HG02759 (cell line): ENCODE measurements around the gene PGS1.
"Not testable (repeated sequence)": the region's sequence is repeated elsewhere in the genome, so short reads cannot be mapped to it uniquely, and the experiment has no call there.

Experiments used
- ATAC-seq: cut with Tn5 transposase; IDR thresholded peaks from one replicate; pipeline ENCODE4 v1.9.1; 2021; ENCODE audit warnings: mild to moderate bottlenecking, moderate library complexity; ENCODE audit not compliant: unreplicated experiment

PGS1 gene

GRCh38 chr17:78441271-78441971 is 63.0 kb downstream of the PGS1 start:
- no peak for ATAC-seq

- ATAC-seq: no peak
These were observed 64.3 kb downstream of the PGS1 start for GRCh38 chr17:78442648-78443218.

- ATAC-seq: no peak
These were observed 65.9 kb downstream of the PGS1 start for GRCh38 chr17:78444392-78444791.

- ATAC-seq: no peak
These were observed 68.4 kb downstream of the PGS1 start for GRCh38 chr17:78446833-78447232.

- no peak for ATAC-seq
These were observed 70.0 kb downstream of the PGS1 start for GRCh38 chr17:78448356-78448993.

GRCh38 chr17:78449983-78450595 is 71.6 kb downstream of the PGS1 start:
- ATAC-seq: no peak

- no peak for ATAC-seq
These were observed 72.4 kb downstream of the PGS1 start for GRCh38 chr17:78450696-78451345.

- ATAC-seq: no peak
These were observed 73.3 kb downstream of the PGS1 start for GRCh38 chr17:78451753-78452152.

GRCh38 chr17:78454346-78454745 is 75.9 kb downstream of the PGS1 start:
- ATAC-seq: no peak

GRCh38 chr17:78458091-78458490 is 79.6 kb downstream of the PGS1 start:
- no peak for ATAC-seq

- ATAC-seq: no peak
These were observed 80.4 kb downstream of the PGS1 start for GRCh38 chr17:78458736-78459335.

GRCh38 chr17:78459696-78460095 is 81.2 kb downstream of the PGS1 start:
- no peak for ATAC-seq

GRCh38 chr17:78460176-78460675 is 81.8 kb downstream of the PGS1 start:
- no peak for ATAC-seq

GRCh38 chr17:78460951-78461798 is 82.7 kb downstream of the PGS1 start:
- ATAC-seq: no peak

- no peak for ATAC-seq
These were observed 83.3 kb downstream of the PGS1 start for GRCh38 chr17:78461799-78462053.

- ATAC-seq: no peak
These were observed 83.7 kb downstream of the PGS1 start for GRCh38 chr17:78462148-78462547.

GRCh38 chr17:78466109-78466785 is 87.8 kb downstream of the PGS1 start:
- ATAC-seq: not testable (repeated sequence)

GRCh38 chr17:78466786-78467715 is 88.6 kb downstream of the PGS1 start:
- no peak for ATAC-seq

GRCh38 chr17:78468366-78468765 is 89.9 kb downstream of the PGS1 start:
- no peak for ATAC-seq
